ENCODE results near the gene LRRC56. TPM values are rescaled to one million over a fixed set of nuclear protein-coding genes. Genes with fewer than 3 reads are reported as not detected.

Gene LRRC56
- total and polyA plus RNA-seq, 9 of the 15 experiments (the other 6 are each of a cell fraction or from before 2014, with no cell fraction given), result 0.03 to 4.5 (median 1.0) TPM; not detected in 1

- no peaks in the 10 kb centered on the region for H3K9me3 ChIP-seq (replicated peaks; ENCODE audit: control insufficient read depth, insufficient read depth, low read depth, low read length)
- FAIRE-seq (no peak), ATAC-seq (no peak), DNase-seq (ENCODE audit: extremely low read depth in 1 of 4, low spot score in 3 of 4) (no peak)
- H4K20me1 ChIP-seq (replicated peaks; ENCODE audit: control insufficient read depth, insufficient read depth, low read length), result no peaks in the 10 kb centered on the region
- no peak for TF ChIP-seq HBP1 (CRISPR knock-in tag; IDR thresholded peaks at IDR 0.05)
- no peak for TF ChIP-seq ZNF324 (CRISPR knock-in tag; IDR thresholded peaks at IDR 0.05)
- TF ChIP-seq NFYB (IDR thresholded peaks at IDR 0.05; ENCODE audit: extremely low read depth, insufficient read length), result no peak
- TF ChIP-seq ZNF561 (CRISPR knock-in tag; conservative IDR thresholded peaks at IDR 0.05), result no peak
- no peak for TF ChIP-seq ZBTB8A (IDR thresholded peaks at IDR 0.05; ENCODE audit: partially characterized antibody)
- no peak for TF ChIP-seq ETV6 (IDR thresholded peaks at IDR 0.05; ENCODE audit: borderline replicate concordance in 1 of 2, low read depth in 2 of 2, low read length in 1 of 2)
- TF ChIP-seq ETV6 (CRISPR knock-in tag; IDR thresholded peaks at IDR 0.05; ENCODE audit: borderline replicate concordance), result no peak
- no peak for TF ChIP-seq PTBP1 (IDR thresholded peaks at IDR 0.05; ENCODE audit: low read depth, low read length)
- no peak for TF ChIP-seq SMC3 (conservative IDR thresholded peaks at IDR 0.05; ENCODE audit: insufficient read depth, low read depth, low read length)
- peaks cover 79% of the 10 kb centered on the region; the same call in 2 of the 3 replicates for H3K36me3 ChIP-seq (ENCODE audit: control insufficient read depth, insufficient read depth, low read length)
- WGBS (ENCODE audit: insufficient coverage, low coverage, missing lambda C conversion rate), result 95% methylated on average over 15 of the region's 15 CpGs
- H3K9ac ChIP-seq (ENCODE audit: insufficient read depth in 1 of 2, low read depth in 2 of 2, low read length in 2 of 2), result no peak overlapping the region
- no peaks in the 10 kb centered on the region for H3K9me1 ChIP-seq (ENCODE audit: control insufficient read depth, insufficient read depth, low read length)
- no peak overlapping the region for H2AFZ ChIP-seq (ENCODE audit: low read depth, low read length)
- no peaks in the 10 kb centered on the region for H3K27me3 ChIP-seq (ENCODE audit: control insufficient read depth in 2 of 2, insufficient read depth in 2 of 2, low read length in 2 of 2)
- ChIA-PET POLR2A (no interaction called here), CTCF (ENCODE audit: low intra/inter-chr PET ratio) (no interaction called here)
- no peaks in the 10 kb centered on the region for H3K79me2 ChIP-seq (ENCODE audit: control insufficient read depth, insufficient read depth, low read length)
- H3K4me1 ChIP-seq (replicated peaks in 1 of 2; ENCODE audit: control insufficient read depth in 2 of 2, insufficient read depth in 2 of 2, low read length in 2 of 2), result peaks cover 0 to 34% of the 10 kb centered on the region in 2 experiments; a peak in 2 of 5 replicates
- H3K4me2 ChIP-seq (ENCODE audit: insufficient read depth, low read length), result no peak overlapping the region
- H3K4me3 ChIP-seq, result no peak overlapping the region
- no peak overlapping the region for H3K27ac ChIP-seq (ENCODE audit: extremely low read depth, low read depth, low read length)
- intact Hi-C loops (cut with micrococcal nuclease) (no loop called here), in situ Hi-C loops (cut with MboI) (no loop called here)
- BruUV-seq (replicated peaks), result no TSS peak
These were observed 46.4 kb upstream of the LRRC56 start for GRCh38 chr11:490930-491260.
